Glomerular visceral epithelial cell (primary cell): ENCODE results near the gene PAFAH1B2.

Experiments
- DNase-seq: peaks from one replicate; pipeline ENCODE4 v3.0.0-alpha.2; 2016; ENCODE audit errors: extremely low spot score

The PAFAH1B2 gene

DNA sequence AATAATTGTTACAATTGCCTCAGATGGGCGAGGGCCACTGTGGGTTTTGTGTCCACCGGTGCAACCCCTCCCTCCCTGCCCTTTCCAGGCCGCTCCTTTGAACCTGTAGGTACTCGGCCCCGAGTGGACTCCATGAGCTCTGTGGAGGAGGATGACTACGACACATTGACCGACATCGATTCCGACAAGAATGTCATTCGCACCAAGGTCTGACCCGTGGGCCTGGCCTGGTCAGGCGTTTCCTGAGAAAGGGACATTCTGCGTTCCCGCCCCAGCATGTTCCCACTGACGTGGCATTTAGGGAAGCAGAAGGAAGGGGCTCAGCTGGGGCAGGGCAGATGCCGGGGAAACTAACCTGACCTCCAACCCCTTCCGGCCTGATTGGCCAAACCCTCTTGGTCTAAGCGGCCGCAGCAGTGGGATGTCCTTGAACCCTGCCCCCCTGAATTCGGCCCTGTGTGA is 44.6 kb downstream of the PAFAH1B2 start:
- DNase-seq: no peak

DNA sequence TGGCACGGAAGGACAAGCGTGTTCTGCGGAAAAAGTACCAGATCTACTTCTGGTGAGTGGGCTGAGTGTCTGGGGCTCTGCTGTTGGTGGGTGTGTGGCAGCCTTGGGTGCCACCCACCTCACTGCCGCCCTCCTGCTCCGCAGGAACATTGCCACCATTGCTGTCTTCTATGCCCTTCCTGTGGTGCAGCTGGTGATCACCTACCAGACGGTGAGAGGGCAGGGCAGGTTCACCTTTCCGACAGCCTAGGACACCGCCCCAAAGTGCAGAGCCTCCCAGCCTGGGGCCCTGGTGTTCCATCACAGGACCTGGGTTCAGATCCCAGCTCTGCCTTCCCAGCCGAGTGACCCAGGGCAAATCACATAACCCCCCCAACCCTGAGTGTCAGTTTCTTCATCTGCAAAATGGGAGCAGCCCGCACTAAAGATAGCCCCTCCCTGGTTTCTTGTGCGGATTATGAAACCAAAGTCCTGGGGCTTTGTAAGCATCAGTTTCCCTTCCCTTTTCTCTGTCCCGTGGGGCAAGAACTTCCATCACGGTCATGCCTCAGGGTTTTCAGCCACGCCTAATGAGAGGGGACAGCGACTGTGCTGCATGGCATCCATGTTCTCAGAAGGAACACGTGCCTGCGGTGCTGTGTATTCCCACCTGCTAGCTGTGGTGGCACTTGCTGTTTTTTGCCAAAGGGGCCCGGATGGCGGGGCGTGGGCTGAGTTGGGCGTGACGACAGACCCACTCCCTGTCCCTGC is 45.3 kb downstream of the PAFAH1B2 start:
- DNase-seq: no peak

DNA sequence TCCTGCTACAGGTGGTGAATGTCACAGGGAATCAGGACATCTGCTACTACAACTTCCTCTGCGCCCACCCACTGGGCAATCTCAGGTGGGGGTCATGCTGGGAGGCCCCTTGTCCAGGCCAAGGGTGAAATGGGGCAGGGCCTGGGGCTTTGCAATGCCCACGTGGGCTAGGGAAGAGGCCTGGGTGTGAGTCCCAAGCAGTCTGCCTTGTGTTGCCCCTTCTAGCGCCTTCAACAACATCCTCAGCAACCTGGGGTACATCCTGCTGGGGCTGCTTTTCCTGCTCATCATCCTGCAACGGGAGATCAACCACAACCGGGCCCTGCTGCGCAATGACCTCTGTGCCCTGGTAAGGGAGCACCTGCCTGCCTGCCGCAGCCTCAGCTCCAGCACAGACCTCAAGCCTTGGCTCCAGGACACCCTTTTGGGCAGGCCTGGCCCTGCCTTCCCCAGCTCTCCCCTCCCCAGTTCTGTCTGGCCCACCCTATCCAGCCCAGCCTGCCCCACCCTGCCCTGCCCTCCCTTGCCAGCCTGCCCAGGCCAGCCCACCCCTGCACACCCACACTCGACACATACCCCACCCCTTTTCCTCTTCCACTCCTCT is 46.0 kb downstream of the PAFAH1B2 start:
- DNase-seq: no peak

DNA sequence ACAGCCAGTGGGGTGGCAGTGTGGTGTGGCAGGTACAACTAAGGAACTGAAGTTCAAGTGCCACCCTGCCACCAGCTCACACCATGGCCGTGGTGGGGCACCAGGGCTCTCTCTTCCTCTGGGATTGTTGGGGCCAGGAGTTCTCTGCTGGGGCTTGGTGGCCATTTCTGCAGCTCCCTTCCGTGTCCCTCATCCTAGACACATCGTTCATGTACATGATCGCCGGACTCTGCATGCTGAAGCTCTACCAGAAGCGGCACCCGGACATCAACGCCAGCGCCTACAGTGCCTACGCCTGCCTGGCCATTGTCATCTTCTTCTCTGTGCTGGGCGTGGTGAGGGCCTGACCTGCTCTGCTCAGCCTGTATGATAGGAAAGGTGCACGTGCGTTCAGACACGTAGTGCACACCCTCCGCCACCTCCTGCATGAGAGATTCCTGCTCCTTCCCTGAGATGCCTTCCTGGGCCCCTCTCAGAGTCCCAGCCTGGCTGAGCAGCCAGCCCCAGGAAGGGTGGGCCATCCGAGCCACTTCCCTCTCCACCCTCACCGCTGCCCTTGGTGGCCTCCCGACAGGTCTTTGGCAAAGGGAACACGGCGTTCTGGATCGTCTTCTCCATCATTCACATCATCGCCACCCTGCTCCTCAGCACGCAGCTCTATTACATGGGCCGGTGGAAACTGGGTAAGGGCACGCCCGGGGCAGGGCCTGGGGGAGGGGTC is 47.8 kb downstream of the PAFAH1B2 start:
- no peak for DNase-seq

DNA sequence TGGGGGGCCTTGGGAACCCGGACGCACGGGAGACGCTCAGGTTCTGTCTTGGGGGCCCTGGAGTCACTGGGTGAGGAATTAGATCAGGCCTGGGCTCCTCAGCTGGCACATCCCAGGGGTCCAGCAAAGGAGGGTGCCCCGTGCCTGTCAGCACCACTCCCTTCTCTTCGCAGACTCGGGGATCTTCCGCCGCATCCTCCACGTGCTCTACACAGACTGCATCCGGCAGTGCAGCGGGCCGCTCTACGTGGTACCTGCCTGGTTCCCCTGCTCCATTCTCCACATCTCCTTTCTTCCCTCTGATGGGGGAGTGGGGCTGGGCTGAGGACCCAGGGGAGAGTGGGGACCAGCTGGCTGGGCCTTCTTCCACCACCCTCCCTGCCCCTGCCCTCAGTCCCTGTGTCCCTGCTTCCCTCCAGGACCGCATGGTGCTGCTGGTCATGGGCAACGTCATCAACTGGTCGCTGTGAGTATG is 48.4 kb downstream of the PAFAH1B2 start:
- no peak for DNase-seq

DNA sequence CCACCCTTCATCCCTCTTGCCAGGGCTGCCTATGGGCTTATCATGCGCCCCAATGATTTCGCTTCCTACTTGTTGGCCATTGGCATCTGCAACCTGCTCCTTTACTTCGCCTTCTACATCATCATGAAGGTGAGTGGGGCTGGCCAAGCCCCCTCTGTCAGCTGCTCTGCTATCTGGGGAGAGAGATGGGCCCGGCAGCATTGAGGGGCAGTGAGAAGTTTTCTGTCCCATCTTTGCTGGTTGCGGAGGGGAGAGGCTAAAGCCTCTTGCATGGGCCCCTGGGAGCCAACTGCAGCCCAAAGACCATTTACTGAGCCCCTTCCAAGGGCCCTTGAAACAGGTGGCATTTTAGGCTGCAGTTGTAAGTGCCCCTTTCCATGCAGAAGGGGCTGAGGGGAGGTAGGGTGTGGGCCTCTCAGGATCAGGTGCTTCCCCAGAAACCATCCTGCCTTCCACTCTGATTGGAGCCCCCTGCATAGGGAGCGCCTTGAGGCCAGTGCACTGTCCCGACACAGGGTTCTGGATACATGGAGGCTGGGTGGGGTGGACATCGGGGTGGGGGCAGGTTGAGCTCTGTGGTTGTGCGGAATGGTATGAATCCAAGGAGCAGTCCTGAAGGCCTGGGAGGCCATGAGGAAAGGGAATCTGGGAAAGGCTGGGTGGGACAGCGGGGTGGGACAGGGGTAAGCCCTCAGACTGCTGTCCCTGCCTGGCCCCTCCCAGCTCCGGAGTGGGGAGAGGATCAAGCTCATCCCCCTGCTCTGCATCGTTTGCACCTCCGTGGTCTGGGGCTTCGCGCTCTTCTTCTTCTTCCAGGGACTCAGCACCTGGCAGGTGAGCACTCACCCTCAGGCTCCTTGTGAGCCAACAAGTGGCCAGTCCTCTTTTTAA is 49.3 kb downstream of the PAFAH1B2 start:
- no peak for DNase-seq

DNA sequence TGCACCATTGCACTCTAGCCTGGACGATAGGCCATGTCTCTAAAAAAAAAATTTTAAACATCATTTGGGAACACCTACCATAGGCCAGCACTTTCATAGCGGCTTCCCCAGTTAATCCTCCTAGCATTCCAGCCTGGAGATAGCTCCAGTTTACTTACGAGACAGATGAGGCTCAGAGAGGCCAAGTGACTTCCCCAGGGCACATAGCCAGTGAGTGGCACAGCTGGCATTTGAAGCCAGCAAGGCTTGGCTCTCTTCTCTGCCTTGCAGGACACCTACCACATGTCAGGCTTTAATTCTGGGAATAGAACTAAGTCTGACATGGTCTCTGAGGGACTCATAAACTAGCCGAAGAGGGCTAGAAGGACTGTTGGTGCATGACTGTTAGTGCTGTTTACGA is 50.2 kb downstream of the PAFAH1B2 start:
- DNase-seq: no peak

DNA sequence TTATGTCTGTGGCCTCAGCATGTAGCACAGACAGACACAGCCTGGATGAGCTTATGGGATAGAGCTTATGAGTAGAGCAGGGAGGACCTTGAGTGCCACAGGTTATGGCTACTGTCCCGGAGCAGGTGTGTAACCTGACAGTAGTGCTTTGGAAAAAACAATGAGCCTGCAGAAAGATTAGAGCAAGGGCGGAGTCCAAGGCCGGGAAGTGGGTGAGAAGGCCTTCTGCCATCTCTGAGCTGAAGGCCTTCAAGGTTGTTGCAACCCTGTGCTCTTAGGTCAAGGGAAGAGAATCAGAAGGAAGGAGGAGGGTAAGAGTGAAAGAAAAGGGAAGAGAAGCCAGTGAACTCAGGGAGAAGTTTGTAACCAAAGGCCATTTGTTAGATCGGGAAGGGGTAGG is 51.2 kb downstream of the PAFAH1B2 start:
- DNase-seq: no peak

DNA sequence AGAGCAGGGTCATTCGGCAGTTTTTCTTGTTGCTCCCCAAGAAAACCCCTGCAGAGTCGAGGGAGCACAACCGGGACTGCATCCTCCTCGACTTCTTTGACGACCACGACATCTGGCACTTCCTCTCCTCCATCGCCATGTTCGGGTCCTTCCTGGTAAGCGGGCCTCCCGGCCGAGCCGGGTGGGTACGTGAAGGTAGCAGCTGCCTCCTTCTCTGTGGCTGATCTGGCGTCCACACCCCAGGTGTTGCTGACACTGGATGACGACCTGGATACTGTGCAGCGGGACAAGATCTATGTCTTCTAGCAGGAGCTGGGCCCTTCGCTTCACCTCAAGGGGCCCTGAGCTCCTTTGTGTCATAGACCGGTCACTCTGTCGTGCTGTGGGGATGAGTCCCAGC is 51.7 kb downstream of the PAFAH1B2 start:
- no peak for DNase-seq

DNA sequence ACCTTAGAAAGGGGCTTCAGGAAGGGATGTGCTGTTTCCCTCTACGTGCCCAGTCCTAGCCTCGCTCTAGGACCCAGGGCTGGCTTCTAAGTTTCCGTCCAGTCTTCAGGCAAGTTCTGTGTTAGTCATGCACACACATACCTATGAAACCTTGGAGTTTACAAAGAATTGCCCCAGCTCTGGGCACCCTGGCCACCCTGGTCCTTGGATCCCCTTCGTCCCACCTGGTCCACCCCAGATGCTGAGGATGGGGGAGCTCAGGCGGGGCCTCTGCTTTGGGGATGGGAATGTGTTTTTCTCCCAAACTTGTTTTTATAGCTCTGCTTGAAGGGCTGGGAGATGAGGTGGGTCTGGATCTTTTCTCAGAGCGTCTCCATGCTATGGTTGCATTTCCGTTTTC is 52.9 kb downstream of the PAFAH1B2 start:
- no peak for DNase-seq

DNA sequence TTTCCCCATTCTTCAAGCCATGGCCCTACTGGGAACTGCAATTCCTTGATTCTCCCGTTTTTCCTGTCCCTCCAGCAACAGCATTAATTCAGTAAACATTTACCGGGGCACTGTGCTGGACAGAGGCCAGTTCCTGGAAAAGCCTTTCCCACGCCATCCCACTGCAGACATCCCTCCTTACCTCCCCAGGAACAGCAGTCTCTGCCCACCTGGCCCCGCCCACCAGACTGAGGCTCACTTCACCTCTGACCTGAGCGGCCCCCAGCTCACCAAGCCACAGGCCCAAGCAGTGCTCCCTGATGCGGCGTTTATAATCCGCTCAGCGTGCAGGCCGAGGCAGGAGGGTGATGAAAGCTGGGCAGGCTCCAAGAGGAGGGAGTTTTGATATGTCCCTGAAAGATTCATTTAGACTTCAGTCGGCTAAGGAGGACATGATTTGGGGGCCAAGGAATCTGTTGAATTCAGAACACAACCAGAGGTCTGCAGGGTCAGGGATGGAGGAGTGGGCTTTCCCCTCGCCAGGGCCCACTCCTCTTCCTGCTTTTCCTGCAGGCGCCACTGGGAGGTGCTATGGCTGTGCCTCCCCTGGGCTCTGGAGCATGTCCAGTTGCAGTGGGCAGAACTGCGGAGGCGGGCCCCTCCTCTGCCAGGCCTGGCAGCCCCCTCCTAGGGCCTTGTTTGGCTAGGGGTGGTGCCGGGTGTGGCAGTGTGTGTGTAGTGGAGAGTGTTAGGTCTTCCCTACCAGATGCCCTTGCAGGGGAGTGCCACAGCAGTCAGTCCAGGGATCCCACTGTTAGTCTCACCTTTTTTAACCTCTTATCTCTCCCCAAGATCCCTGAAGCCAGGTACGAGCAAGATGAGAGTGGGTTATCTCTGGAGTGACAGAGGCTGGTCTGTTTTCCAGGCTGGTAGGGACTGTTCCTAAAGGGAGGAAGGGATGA is 53.7 kb downstream of the PAFAH1B2 start:
- DNase-seq: no peak

DNA sequence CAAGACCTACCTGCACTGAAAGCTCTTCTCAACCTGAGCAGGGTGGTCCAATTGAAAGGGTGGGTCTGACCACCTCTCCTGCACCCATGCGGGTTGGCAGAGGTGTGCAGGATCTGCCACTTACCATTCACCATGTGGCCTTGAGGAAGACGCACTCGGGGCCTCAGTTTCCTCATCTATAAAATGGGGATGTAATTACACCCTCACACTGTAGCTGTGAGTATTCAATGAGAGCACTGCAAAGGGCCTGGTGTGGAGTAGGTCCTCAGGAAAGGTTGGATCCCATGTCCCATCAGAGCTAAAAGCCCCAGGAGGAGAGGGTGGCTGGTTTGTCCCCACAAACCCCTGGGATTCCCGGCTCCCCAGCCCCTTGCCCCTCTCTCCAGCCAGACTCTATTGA is 54.5 kb downstream of the PAFAH1B2 start:
- DNase-seq: no peak

DNA sequence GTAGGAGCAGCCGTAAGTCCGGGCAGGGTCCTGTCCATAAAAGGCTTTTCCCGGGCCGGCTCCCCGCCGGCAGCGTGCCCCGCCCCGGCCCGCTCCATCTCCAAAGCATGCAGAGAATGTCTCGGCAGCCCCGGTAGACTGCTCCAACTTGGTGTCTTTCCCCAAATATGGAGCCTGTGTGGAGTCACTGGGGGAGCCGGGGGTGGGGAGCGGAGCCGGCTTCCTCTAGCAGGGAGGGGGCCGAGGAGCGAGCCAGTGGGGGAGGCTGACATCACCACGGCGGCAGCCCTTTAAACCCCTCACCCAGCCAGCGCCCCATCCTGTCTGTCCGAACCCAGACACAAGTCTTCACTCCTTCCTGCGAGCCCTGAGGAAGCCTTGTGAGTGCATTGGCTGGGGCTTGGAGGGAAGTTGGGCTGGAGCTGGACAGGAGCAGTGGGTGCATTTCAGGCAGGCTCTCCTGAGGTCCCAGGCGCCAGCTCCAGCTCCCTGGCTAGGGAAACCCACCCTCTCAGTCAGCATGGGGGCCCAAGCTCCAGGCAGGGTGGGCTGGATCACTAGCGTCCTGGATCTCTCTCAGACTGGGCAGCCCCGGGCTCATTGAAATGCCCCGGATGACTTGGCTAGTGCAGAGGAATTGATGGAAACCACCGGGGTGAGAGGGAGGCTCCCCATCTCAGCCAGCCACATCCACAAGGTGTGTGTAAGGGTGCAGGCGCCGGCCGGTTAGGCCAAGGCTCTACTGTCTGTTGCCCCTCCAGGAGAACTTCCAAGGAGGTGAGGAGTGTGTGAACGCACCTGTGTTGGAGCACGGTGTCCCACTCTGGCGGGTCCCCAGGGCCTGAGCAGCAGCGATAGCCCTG is 55.2 kb downstream of the PAFAH1B2 start, which contains the start of gene TAGLN:
TSS of gene TAGLN (plus strand) at position 318 of the 863 bp plus-strand sequence. CDS start 3,644 bp downstream, outside the sequence.
- DNase-seq: peak; percentile 83

DNA sequence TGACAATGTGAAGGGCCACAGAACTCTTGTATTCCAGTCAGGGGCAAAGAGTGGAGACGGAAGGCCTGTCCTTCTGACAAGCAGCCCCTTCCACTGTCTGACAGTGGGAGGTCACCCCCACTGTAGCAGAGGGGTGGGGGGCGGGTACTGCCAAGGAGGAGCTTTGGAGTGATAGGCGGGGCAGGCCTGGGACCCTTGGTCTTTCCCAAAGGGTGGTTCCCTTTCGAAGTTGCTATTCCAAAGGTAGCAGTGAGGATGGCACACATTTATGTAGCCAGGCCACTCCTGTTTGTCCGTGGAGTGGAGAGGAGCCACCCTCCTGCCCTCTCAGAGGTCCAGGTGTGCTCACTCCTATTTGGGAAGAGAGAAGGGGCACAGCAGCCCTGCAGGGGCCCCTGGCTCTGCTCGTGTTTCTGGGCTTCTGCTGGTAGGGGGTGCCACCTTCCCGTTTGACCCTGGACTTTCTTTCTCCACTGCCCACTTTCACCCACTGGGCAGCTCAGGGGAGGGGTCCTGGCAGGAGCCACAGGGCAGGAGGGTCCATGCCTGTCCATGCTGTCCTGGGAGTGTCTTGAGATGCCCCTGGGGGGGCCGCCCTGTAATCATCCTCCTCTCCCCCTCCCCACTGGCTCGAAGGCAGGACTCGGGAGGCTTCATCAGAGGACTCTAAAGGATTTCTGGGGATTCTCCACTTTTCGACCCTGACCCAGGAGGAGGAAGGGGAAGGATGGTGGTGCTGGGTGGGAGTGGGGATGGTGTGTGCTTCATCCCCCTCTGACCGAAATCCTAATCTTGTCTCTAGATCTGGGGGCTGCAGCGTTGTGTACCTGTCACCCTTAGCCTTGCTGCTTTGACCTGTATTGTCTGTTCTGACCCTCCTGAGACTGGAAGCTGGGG is 56.1 kb downstream of the PAFAH1B2 start:
- no peak for DNase-seq

DNA sequence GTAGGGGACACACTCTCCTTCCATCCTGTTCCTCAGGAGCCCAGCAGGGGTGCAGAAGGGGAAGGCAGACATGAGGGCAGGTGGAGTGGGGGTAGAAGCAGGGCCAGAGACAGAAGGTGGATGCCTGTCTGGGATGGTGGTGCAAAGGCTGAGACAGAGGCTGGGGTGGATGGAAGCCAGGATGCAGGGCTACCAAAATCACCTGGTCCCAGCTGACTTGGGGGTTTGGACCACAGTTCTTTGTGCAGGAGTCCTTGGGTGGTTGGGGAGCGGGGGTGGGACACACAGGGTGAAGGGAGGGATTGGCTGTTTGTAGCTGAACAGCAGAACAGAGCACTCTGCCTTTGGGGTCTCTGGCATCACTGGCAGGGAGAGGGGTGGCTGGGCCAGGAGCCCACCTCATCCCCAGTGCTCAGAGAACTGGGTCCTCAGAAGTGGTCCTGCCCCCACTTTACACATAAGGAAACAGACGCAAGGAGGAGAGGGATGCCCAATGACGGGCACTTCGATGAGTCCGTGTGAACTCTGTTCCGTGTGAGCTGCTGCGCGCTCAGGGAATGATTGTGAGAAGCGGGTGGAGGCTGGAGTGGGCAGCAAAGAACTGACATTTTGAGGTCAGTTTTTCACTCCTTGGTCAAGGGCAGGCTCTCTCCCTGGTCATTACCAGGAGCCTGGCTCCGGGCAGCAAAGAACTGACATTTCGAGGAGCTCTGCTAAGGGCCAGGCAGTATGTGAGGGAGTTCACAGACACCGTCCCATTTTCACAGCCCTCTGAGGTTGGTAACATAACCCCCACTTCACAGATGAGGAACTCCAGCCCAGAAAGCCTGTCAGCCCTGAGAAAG is 56.9 kb downstream of the PAFAH1B2 start:
- no peak for DNase-seq

DNA sequence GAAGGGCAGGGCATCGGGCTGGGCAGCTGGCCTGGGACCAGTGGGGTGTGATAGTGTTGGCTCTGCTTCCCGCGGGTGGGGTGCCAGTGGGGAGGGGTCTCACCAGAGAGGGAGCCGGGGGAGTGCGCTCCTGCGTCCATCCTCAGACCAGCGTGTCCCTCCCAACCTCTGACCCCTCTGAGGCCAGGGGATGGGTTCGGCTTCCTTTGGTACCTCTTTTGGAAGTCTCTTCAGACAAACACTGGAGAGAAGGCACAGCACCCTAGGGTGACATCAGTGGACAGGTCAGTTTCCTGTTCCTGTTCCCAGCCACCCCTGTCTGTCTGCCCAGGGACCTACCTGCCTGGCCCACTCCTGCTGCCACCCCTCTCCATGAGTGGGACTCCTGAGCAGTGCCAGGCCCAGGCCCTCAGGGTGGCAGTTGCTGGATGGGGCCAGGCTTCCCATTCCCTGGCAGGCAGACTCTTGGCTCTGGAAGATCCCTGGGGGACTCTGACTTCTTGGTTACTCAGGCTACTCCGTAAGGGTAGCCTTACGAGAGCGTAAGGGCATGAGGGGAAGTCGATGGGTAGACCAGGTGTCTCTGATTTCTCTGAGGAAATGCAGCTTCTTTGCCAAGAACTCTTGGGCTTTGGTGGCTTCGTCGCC is 57.7 kb downstream of the PAFAH1B2 start:
- DNase-seq: no peak
